ENCODE results near the gene YPEL1. TPM values are rescaled to one million over a fixed set of nuclear protein-coding genes. Genes with fewer than 3 reads are reported as not detected.

YPEL1 gene
- total RNA-seq, 2 donors from 2014 or later: 1.6 to 4.4 TPM

DNA sequence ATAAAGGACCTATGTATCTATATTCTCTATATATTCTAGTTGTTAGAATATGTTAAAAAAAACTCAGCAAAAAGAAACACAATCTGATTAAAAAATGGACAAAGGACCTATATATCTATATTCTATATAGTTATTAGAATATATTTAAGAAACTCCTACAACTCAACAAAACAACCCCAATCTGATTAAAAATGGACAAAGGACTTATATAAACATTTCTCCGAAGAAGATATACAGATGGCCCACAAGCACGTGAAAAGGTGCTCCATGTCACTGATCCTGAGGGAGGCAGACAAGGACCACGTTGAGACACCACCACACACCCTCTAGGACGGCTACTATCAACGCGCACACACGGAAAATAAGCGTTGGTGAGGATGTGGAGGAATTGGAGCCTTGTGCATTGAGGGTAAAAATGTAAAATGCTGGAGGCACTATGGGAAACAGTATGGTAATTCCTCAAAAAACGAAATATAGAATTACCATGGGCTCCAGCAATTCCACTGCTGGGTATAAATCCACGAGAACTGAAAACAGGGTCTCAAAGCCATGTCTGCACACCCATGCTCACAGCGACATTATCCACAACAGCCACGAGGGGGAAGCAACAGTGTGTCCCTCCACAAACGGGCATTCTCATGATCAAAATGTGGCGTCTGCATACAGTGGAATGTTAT is 22.7 kb downstream of the YPEL1 start:
- no peaks in the 10 kb centered on the region for H3K27me3 ChIP-seq
- H3K4me1 ChIP-seq: peaks cover 27% of the 10 kb centered on the region
- intact Hi-C loops (cut with DNase I): loop anchor here (5.0 kb wide), 1 partner anchor 229 kb away; no protein-coding TSS in a partner anchor
- no peak overlapping the region for H3K4me3 ChIP-seq
- TF ChIP-seq POLR2A (IDR thresholded peaks at IDR 0.05): no peak
- TF ChIP-seq, protein P1, sequence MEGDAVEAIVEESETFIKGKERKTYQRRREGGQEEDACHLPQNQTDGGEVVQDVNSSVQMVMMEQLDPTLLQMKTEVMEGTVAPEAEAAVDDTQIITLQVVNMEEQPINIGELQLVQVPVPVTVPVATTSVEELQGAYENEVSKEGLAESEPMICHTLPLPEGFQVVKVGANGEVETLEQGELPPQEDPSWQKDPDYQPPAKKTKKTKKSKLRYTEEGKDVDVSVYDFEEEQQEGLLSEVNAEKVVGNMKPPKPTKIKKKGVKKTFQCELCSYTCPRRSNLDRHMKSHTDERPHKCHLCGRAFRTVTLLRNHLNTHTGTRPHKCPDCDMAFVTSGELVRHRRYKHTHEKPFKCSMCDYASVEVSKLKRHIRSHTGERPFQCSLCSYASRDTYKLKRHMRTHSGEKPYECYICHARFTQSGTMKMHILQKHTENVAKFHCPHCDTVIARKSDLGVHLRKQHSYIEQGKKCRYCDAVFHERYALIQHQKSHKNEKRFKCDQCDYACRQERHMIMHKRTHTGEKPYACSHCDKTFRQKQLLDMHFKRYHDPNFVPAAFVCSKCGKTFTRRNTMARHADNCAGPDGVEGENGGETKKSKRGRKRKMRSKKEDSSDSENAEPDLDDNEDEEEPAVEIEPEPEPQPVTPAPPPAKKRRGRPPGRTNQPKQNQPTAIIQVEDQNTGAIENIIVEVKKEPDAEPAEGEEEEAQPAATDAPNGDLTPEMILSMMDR (IDR thresholded peaks at IDR 0.05): peak; percentile 60 to 86 (median 74)
- peak overlapping the region in 2 of 4 donors; percentile 34 to 54 for H3K27ac ChIP-seq
- H3K36me3 ChIP-seq (replicated peaks in 1 of 2; ENCODE audit: insufficient read depth in 1 of 2, low read depth in 2 of 2): no peaks in the 10 kb centered on the region
- no peaks in the 10 kb centered on the region for H3K9me3 ChIP-seq
- DNase-seq (peak; percentile 71 to 80 (median 74)), ATAC-seq (peak; percentile 88)
- 6 to 13% methylated on average over 11 to 14 of the region's 14 CpGs for WGBS, 2 donors

DNA sequence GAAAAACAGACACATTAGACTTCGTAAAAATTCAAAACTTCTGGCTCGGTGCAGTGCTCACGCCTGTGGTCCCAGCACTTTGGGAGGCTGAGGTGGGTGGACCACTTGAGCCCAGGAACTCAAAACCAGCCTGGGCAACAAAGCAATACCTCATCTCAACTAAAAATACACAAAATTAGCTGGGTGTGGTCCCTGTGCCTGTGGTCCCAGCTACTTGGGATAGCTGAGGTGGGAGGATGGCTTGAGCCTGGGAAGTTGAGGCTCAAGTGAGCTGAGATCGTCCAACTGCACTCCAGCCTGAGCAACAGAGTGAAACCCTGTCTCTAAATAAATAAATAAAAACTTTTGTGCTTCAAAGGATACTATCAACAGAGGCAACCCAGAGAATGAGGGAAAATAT is 23.7 kb downstream of the YPEL1 start:
- Histone ChIP-seq H3K4me3 (no peak overlapping the region), H3K4me1 (peaks cover 35% of the 10 kb centered on the region), H3K27ac (no peak overlapping the region), H3K27me3 (no peaks in the 10 kb centered on the region), H3K36me3 (replicated peaks in 1 of 2; ENCODE audit: insufficient read depth in 1 of 2, low read depth in 2 of 2) (no peaks in the 10 kb centered on the region), H3K9me3 (no peaks in the 10 kb centered on the region)
- ATAC-seq (no peak), DNase-seq (no peak)
- no peak for TF ChIP-seq POLR2A (IDR thresholded peaks at IDR 0.05)
- TF ChIP-seq, protein P1 (IDR thresholded peaks at IDR 0.05): no peak
- WGBS, 2 donors: 66 to 94% methylated on average over 4 of the region's 4 CpGs
- intact Hi-C loops (cut with DNase I): loop anchor here (5.0 kb wide), 1 partner anchor 230 kb away; no protein-coding TSS in a partner anchor

DNA sequence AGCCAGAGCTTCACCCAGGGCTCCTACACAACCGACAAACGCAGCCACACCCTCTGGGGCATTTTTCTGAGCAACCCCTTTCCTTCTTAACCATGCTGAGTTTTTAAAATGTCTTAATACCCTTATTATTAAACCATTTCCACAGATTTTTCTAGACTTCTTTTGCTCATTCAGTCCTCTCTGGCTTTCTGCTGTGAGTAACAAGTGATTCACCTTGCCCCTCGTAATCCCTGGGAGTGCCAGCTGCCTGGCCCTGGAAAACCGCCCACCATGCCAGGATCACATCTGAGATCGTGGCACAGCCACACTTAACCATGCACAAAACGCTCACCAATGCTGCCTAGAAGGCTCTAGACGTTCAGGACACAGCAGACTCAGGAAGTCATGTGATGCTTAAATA is 25.4 kb downstream of the YPEL1 start:
- TF ChIP-seq, protein P1 (IDR thresholded peaks at IDR 0.05): no peak
- no peak for TF ChIP-seq POLR2A (IDR thresholded peaks at IDR 0.05)
- no peaks in the 10 kb centered on the region for H3K36me3 ChIP-seq (replicated peaks in 1 of 2; ENCODE audit: insufficient read depth in 1 of 2, low read depth in 2 of 2)
- intact Hi-C loops (cut with DNase I): loop anchor here (5.0 kb wide), 1 partner anchor 232 kb away; no protein-coding TSS in a partner anchor
- H3K27me3 ChIP-seq: no peaks in the 10 kb centered on the region
- no peak for DNase-seq
- 79 to 88% methylated on average over 7 of the region's 7 CpGs for WGBS, 2 donors
- no peak overlapping the region for H3K27ac ChIP-seq
- no peaks in the 10 kb centered on the region for H3K9me3 ChIP-seq
- no peak for ATAC-seq
- no peak overlapping the region for H3K4me3 ChIP-seq
- H3K4me1 ChIP-seq: peaks cover 34% of the 10 kb centered on the region

DNA sequence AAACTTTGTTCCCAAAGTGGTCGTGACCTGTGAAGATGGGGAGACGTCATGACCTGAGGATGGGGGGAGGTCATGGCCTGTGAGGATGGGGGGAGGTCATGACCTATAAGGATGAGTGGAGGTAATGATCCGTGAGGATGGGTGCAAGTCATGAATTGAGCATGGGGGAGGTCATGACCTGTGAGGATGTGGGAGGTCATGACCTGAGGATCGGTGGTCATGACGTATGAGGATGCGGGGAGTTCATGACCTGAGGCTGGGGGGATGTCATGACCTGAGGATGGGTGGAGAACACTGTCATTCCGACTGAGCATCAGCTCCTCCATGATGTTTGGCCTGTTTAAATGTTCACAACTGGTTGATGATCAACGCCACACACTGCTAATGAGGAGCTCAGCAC is 25.9 kb downstream of the YPEL1 start:
- H3K4me3 ChIP-seq: no peak overlapping the region
- H3K9me3 ChIP-seq: no peaks in the 10 kb centered on the region
- intact Hi-C loops (cut with DNase I): loop anchor here (5.0 kb wide), 1 partner anchor 233 kb away; no protein-coding TSS in a partner anchor
- H3K4me1 ChIP-seq: peaks cover 29% of the 10 kb centered on the region
- WGBS, 2 donors: 81 to 90% methylated on average over 8 of the region's 8 CpGs
- H3K27ac ChIP-seq: no peak overlapping the region
- H3K36me3 ChIP-seq (replicated peaks in 1 of 2; ENCODE audit: insufficient read depth in 1 of 2, low read depth in 2 of 2): no peaks in the 10 kb centered on the region
- TF ChIP-seq POLR2A (IDR thresholded peaks at IDR 0.05): no peak
- TF ChIP-seq, protein P1 (IDR thresholded peaks at IDR 0.05): no peak
- no peak for ATAC-seq
- no peaks in the 10 kb centered on the region for H3K27me3 ChIP-seq
- no peak for DNase-seq

DNA sequence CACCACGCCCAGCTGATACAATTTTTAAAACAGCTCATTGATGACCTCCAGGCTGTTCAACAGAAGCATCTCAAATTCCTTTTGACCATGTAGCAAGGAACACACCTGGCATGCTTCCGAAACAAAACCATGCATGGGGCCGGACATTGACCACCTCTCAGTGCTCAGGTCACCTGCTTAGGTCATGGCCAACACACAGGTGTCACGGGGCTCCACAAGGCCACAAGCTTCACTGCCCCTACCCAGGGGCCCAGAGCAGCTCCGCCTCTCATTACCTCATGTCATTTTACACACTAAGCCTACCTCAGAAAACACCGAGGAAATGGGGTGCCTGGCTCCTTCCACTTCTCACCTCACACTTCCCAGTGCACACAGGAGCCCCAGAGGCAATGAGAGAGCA is 26.6 kb downstream of the YPEL1 start:
- WGBS, 2 donors: 90 to 91% methylated on average over 6 of the region's 6 CpGs
- Histone ChIP-seq H3K36me3 (replicated peaks in 1 of 2; ENCODE audit: insufficient read depth in 1 of 2, low read depth in 2 of 2) (no peaks in the 10 kb centered on the region), H3K4me3 (no peak overlapping the region), H3K27me3 (no peaks in the 10 kb centered on the region), H3K9me3 (no peaks in the 10 kb centered on the region), H3K4me1 (peaks cover 22% of the 10 kb centered on the region), H3K27ac (no peak overlapping the region)
- TF ChIP-seq, protein P1 (IDR thresholded peaks at IDR 0.05): no peak
- TF ChIP-seq POLR2A (IDR thresholded peaks at IDR 0.05): no peak
- intact Hi-C loops (cut with DNase I): no loop called here
- no peak for ATAC-seq
- no peak for DNase-seq

All from body of pancreas (tissue), 4 donors.